SU-DHL-6 (cell line): ENCODE results near the gene S1PR2.

ENCODE experiments used
- H2AFZ ChIP-seq: fragments of 200-600 bp; sonication (generic); 2 replicates; pipeline ENCODE4 v1.6.1; 2014; ENCODE audit warnings: low read depth, mild to moderate bottlenecking, moderate library complexity, mixed read lengths, antibody characterized with exemption, low read length; ENCODE audit not compliant: severe bottlenecking
- H3F3A ChIP-seq: fragments of 200-600 bp; shearing (Covaris generic); 2 replicates; pipeline ENCODE4 v1.6.0; 2016; ENCODE audit warnings: antibody characterized with exemption, mild to moderate bottlenecking; ENCODE audit not compliant: insufficient read depth
- H3K27ac ChIP-seq: fragments of 200-600 bp; sonication (generic); 2 replicates; pipeline ENCODE4 v1.5.1; 2016; ENCODE audit warnings: low read depth, mild to moderate bottlenecking, low read length, moderate library complexity, mixed read lengths
- H3K27me3 ChIP-seq: fragments of 200-600 bp; sonication (generic), shearing (Covaris generic); 2 replicates; pipeline ENCODE4 v1.6.0; 2014; ENCODE audit warnings: mild to moderate bottlenecking, low read length
- H3K36me3 ChIP-seq: fragments of 200-600 bp; sonication (generic); 2 replicates; pipeline ENCODE4 v1.6.1; 2014; ENCODE audit warnings: mild to moderate bottlenecking, low read length, mixed read lengths
- H3K4me2 ChIP-seq: fragments of 300-600, 200-600 bp; shearing (Covaris generic), sonication (generic); 2 replicates; pipeline ENCODE4 v1.6.0; 2014; ENCODE audit warnings: low read length, low read depth, mild to moderate bottlenecking; ENCODE audit not compliant: poor library complexity, severe bottlenecking
- H3K4me3 ChIP-seq: fragments of 200-600 bp; sonication (generic); 2 replicates; pipeline ENCODE4 v1.5.1; 2014; ENCODE audit warnings: antibody characterized with exemption, low read length, mild to moderate bottlenecking, mixed read lengths; ENCODE audit not compliant: insufficient read depth, poor library complexity, severe bottlenecking
- H3K79me2 ChIP-seq: fragments of 200-600 bp; sonication (generic); 2 replicates; pipeline ENCODE4 v1.6.1; 2014; ENCODE audit warnings: mild to moderate bottlenecking, low read length, moderate library complexity; ENCODE audit not compliant: insufficient read depth
- H3K9ac ChIP-seq: fragments of 200-600 bp; sonication (generic); 2 replicates; pipeline ENCODE4 v1.7.0; 2014; ENCODE audit warnings: mild to moderate bottlenecking, low read length
- H3K9me2 ChIP-seq: fragments of 200-600 bp; sonication (generic); replicated peaks from 2 replicates; pipeline ENCODE4 v1.6.1; 2014; ENCODE audit warnings: low read length; ENCODE audit not compliant: insufficient read depth
- H3K9me3 ChIP-seq: fragments of 200-600 bp; sonication (generic); 2 replicates; pipeline ENCODE4 v1.6.1; 2014; ENCODE audit warnings: low read length, mixed read lengths; ENCODE audit not compliant: insufficient read depth
- H4K20me1 ChIP-seq: fragments of 200-600 bp; sonication (generic); 2 replicates; pipeline ENCODE4 v1.6.1; 2014; ENCODE audit warnings: low read depth, mild to moderate bottlenecking, antibody characterized with exemption, low read length, moderate library complexity, mixed read lengths
- CTCF ChIP-seq: fragments of 200-600 bp; sonication (generic); IDR thresholded peaks from one replicate; pipeline ENCODE4 v1.5.1; 2017; ENCODE audit warnings: antibody characterized with exemption, mild to moderate bottlenecking, low read length, moderate library complexity; ENCODE audit not compliant: insufficient read depth, poor library complexity, severe bottlenecking
- EZH2phosphoT487 ChIP-seq: fragments of 200-600 bp; sonication (generic), shearing (Covaris generic); conservative IDR thresholded peaks from 2 replicates; pipeline ENCODE4 v1.6.1; 2018; ENCODE audit warnings: mild to moderate bottlenecking, antibody characterized with exemption, low read length, moderate library complexity, mixed read lengths

The S1PR2 gene

GRCh38 chr19:10233946-10234345, 2.8 kb upstream of the S1PR2 start:
- Histone ChIP-seq H3F3A (peaks cover 87% of the 10 kb centered on the region), H4K20me1 (no peaks in the 10 kb centered on the region), H3K9me3 (no peaks in the 10 kb centered on the region), H3K9me2 (no peaks in the 10 kb centered on the region), H3K4me3 (no peak overlapping the region), H3K79me2 (peaks cover 31% of the 10 kb centered on the region), H3K27ac (peak overlapping the region; percentile 100), H3K27me3 (no peaks in the 10 kb centered on the region), H3K4me2 (peak overlapping the region; percentile 48), H3K9ac (peak overlapping the region; percentile 53), H2AFZ (no peak overlapping the region), H3K36me3 (peaks cover 8% of the 10 kb centered on the region; the same call in 1 of the 2 replicates)
- no peak for TF ChIP-seq CTCF
- TF ChIP-seq EZH2phosphoT487, result no peak

- peak overlapping the region; percentile 100 for H3K27ac ChIP-seq
- no peaks in the 10 kb centered on the region for H3K9me2 ChIP-seq
- H3K79me2 ChIP-seq, result peaks cover 54% of the 10 kb centered on the region
- H3K9me3 ChIP-seq, result no peaks in the 10 kb centered on the region
- H3F3A ChIP-seq, result peaks cover 87% of the 10 kb centered on the region
- H2AFZ ChIP-seq, result no peak overlapping the region
- H3K9ac ChIP-seq, result peak overlapping the region; percentile 100
- no peaks in the 10 kb centered on the region for H3K27me3 ChIP-seq
- H3K36me3 ChIP-seq, result peaks cover 11% of the 10 kb centered on the region; the same call in 1 of the 2 replicates
- H4K20me1 ChIP-seq, result no peaks in the 10 kb centered on the region; the same call in 1 of the 2 replicates
- peak overlapping the region; percentile 12 for H3K4me3 ChIP-seq
- peak overlapping the region; percentile 48 for H3K4me2 ChIP-seq
- no peak for TF ChIP-seq EZH2phosphoT487
- no peak for TF ChIP-seq CTCF
Measured at GRCh38 chr19:10231612-10232228, 589 bp upstream of the S1PR2 start.

- Histone ChIP-seq H3K9ac (peak overlapping the region; percentile 100), H3K36me3 (peaks cover 11% of the 10 kb centered on the region; the same call in 1 of the 2 replicates), H3K4me2 (peak overlapping the region; percentile 83), H3K79me2 (peaks cover 68% of the 10 kb centered on the region), H4K20me1 (no peaks in the 10 kb centered on the region; the same call in 1 of the 2 replicates), H3K9me2 (no peaks in the 10 kb centered on the region), H3K9me3 (no peaks in the 10 kb centered on the region), H2AFZ (no peak overlapping the region), H3K27ac (peak overlapping the region; percentile 100), H3K4me3 (peak overlapping the region; percentile 73), H3F3A (peaks cover 88% of the 10 kb centered on the region), H3K27me3 (no peaks in the 10 kb centered on the region)
- no peak for TF ChIP-seq CTCF
- no peak for TF ChIP-seq EZH2phosphoT487
Measured at GRCh38 chr19:10230173-10230860, 814 bp downstream of the S1PR2 start.
